ENCODE measurements around the gene MT1M.

- TF ChIP-seq CTCF (conservative IDR thresholded peaks at IDR 0.05; ENCODE audit: low read depth, low read length) (no peak), RFX5 (IDR thresholded peaks at IDR 0.05; ENCODE audit: low read depth, low read length) (no peak), POLR2A (IDR thresholded peaks at IDR 0.05; ENCODE audit: low read depth, low read length) (no peak)
Measured at GRCh38 chr16:56652600-56652999, 20.1 kb downstream of the MT1M start.
